Measurements from ENCODE around the gene FOXP4. TPM values are rescaled to one million over a fixed set of nuclear protein-coding genes. Genes with fewer than 3 reads are reported as not detected.
A peak's percentile ranks its signal among the peaks of the same experiment; 100 is the strongest.

The FOXP4 gene
- total and polyA plus RNA-seq, 2 of the 13 experiments (the other 11 are each of a cell fraction or from before 2014, with no cell fraction given): 11.0 to 12.4 TPM

DNA sequence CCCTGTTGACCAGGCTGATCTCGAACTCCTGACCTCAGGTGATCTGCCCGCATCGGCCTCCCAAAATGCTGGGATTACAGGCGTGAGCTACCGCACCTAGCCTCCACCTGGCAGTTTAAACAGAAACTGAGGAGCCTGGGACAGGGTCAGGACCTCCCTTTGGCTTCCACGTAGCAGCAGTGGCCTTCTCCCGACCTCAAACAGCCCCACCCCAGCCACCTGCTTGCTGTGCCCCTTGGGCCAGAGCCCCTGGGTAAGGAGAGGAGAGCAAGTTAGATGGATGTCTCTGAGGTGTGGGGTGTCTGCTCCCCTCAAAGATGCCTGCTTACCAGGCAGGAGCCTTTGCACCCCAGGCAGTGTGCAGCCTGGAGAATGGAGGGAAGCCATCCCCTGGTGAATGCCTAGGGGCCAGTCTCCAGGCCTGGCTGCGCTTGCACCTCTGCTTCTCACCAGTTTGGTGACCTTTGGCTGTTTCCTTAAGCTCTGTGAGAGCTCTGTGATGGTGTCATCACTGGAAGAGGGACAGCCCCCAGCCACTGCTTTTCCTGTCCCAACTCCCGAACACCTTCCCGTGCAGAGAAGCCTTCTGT lies 50.0 kb downstream of the FOXP4 start:
- FAIRE-seq: no peak
- peaks cover 12% of the 10 kb centered on the region; the same call in 1 of the 2 replicates for H4K20me1 ChIP-seq (ENCODE audit: insufficient read depth, low read length)
- 96% methylated on average over 10 of the region's 10 CpGs for WGBS (ENCODE audit: low lambda C conversion rate)
- ChIA-PET POLR2A (interaction anchor here (1.7 to 2.0 kb wide), 2 partner anchors 77 to 134 kb away, joined by 4 to 7 read pairs; no protein-coding TSS in a partner anchor), CTCF (ENCODE audit: low intra/inter-chr PET ratio, low total read pairs) (interaction anchor here (0.9 kb wide), 1 partner anchor 132 kb away, joined by 3 read pairs; no protein-coding TSS in a partner anchor)
- H3K9ac ChIP-seq (ENCODE audit: insufficient read depth, low read depth, low read length): no peak overlapping the region
- no peak overlapping the region for H2AFZ ChIP-seq (ENCODE audit: low read length)
- BruUV-seq (replicated peaks): no TSS peak
- no peak overlapping the region for H3K27ac ChIP-seq (ENCODE audit: extremely low read length, insufficient read depth, low read length)
- H3K79me2 ChIP-seq (ENCODE audit: insufficient read depth, low read length): no peaks in the 10 kb centered on the region
- in situ Hi-C loops (cut with HindIII; ENCODE audit: extremely low pct_ligation_motif_present, low pct_unique_long_range_greater_than_20kb): no loop called here
- H3K36me3 ChIP-seq (replicated peaks in 1 of 2; ENCODE audit: control insufficient read depth in 1 of 2, insufficient read depth in 2 of 2, low read length in 2 of 2): peaks cover 40 to 67% of the 10 kb centered on the region in 2 experiments
- DNase-seq (ENCODE audit: low spot score): no peak
- no peaks in the 10 kb centered on the region for H3K9me3 ChIP-seq (ENCODE audit: low read length)
- no peaks in the 10 kb centered on the region for H3K27me3 ChIP-seq (ENCODE audit: control insufficient read depth in 1 of 2, insufficient read depth in 2 of 2, low read length in 2 of 2)
- H3K4me1 ChIP-seq (ENCODE audit: insufficient read depth, low read length): peaks cover 11% of the 10 kb centered on the region
- ATAC-seq: no peak
- intact Hi-C loops (cut with micrococcal nuclease; ENCODE audit: unreplicated experiment): no loop called here
- H3K4me3 ChIP-seq (replicated peaks in 1 of 3; ENCODE audit: insufficient read depth in 1 of 3, low read depth in 2 of 3, low read length in 3 of 3): no peak overlapping the region
- H3K4me2 ChIP-seq (ENCODE audit: low read depth, low read length): no peak overlapping the region
- TF ChIP-seq ZNF589 (CRISPR knock-in tag; conservative IDR thresholded peaks at IDR 0.05): no peak
- no peak for TF ChIP-seq HOXA9 (CRISPR knock-in tag; IDR thresholded peaks at IDR 0.05; ENCODE audit: borderline replicate concordance)
- no peak for TF ChIP-seq GTF3A (CRISPR knock-in tag; conservative IDR thresholded peaks at IDR 0.05)
- peak in 1 of 2 experiments; percentile 29; a peak in 1 of 4 replicates for TF ChIP-seq POLR2A (IDR thresholded peaks at IDR 0.05; ENCODE audit: insufficient read depth in 1 of 2, low read depth in 2 of 2, low read length in 2 of 2)
- 0 out of 2 replicates have a peak, but pooled peaks have one; percentile 4 for TF ChIP-seq TBX2 (CRISPR knock-in tag; IDR thresholded peaks at IDR 0.05; ENCODE audit: borderline replicate concordance)

DNA sequence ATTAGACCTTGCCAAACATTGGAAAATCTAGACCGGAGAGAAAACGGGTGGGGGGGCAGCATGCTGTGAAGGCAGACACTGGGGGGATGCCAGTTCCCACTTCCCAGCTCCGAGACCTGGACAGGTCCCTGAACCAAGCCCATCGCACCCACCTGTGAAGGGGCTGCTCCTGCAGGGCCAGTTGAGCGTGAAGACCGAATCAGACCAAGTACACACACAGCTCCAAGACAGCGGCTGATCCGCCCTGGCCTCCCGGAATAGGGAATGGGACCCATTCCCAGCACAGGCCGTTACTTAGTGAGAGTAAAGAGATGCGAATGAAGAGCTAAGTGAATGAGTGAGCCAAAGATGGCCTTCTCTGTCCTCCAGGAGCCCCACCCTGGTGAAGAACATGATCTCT lies 50.6 kb downstream of the FOXP4 start:
- Histone ChIP-seq H3K36me3 (replicated peaks in 1 of 2; ENCODE audit: control insufficient read depth in 1 of 2, insufficient read depth in 2 of 2, low read length in 2 of 2) (peaks cover 38 to 61% of the 10 kb centered on the region in 2 experiments), H3K9me3 (ENCODE audit: low read length) (no peaks in the 10 kb centered on the region), H3K27me3 (ENCODE audit: control insufficient read depth in 1 of 2, insufficient read depth in 2 of 2, low read length in 2 of 2) (no peaks in the 10 kb centered on the region), H3K9ac (ENCODE audit: insufficient read depth, low read depth, low read length) (no peak overlapping the region), H3K4me2 (ENCODE audit: low read depth, low read length) (no peak overlapping the region), H3K27ac (ENCODE audit: extremely low read length, insufficient read depth, low read length) (no peak overlapping the region), H3K4me1 (ENCODE audit: insufficient read depth, low read length) (peaks cover 5% of the 10 kb centered on the region), H3K4me3 (replicated peaks in 1 of 3; ENCODE audit: insufficient read depth in 1 of 3, low read depth in 2 of 3, low read length in 3 of 3) (no peak overlapping the region), H2AFZ (ENCODE audit: low read length) (no peak overlapping the region), H4K20me1 (ENCODE audit: insufficient read depth, low read length) (peaks cover 7% of the 10 kb centered on the region; the same call in 1 of the 2 replicates), H3K79me2 (ENCODE audit: insufficient read depth, low read length) (no peaks in the 10 kb centered on the region)
- POLR2A ChIA-PET: interaction anchor here (0.6 to 2.0 kb wide), 3 partner anchors 77 to 135 kb away, joined by 3 to 7 read pairs (median 4); no protein-coding TSS in a partner anchor
- CTCF ChIA-PET (ENCODE audit: low intra/inter-chr PET ratio, low total read pairs): no interaction called here
- FAIRE-seq: no peak
- in situ Hi-C loops (cut with HindIII; ENCODE audit: extremely low pct_ligation_motif_present, low pct_unique_long_range_greater_than_20kb): no loop called here
- WGBS (ENCODE audit: low lambda C conversion rate): 98% methylated on average over 11 of the region's 11 CpGs
- ATAC-seq: no peak
- intact Hi-C loops (cut with micrococcal nuclease; ENCODE audit: unreplicated experiment): no loop called here
- DNase-seq (ENCODE audit: low spot score): no peak
- BruUV-seq (replicated peaks): no TSS peak
- TF ChIP-seq ZBTB14 (CRISPR knock-in tag; IDR thresholded peaks at IDR 0.05): no peak
- TF ChIP-seq MTERF4 (CRISPR knock-in tag; IDR thresholded peaks at IDR 0.05): no peak
- no peak for TF ChIP-seq ZNF691 (CRISPR knock-in tag; IDR thresholded peaks at IDR 0.05; ENCODE audit: borderline replicate concordance, low read depth)
- no peak for TF ChIP-seq ZNF138 (CRISPR knock-in tag; IDR thresholded peaks at IDR 0.05; ENCODE audit: low read depth)
- TF ChIP-seq DNMT1 (CRISPR knock-in tag; IDR thresholded peaks at IDR 0.05): no peak
- no peak for TF ChIP-seq RFXAP (CRISPR knock-in tag; IDR thresholded peaks at IDR 0.05; ENCODE audit: borderline replicate concordance)
- no peak for TF ChIP-seq MYPOP (CRISPR knock-in tag; IDR thresholded peaks at IDR 0.05)
- peak; percentile 60; the same call in 1 of the 2 replicates for TF ChIP-seq MXD1 (CRISPR knock-in tag; IDR thresholded peaks at IDR 0.05)

All from HepG2 (cell line).